Measurements from ENCODE around the gene GPR42.
"Not testable (repeated sequence)": the region's sequence is repeated elsewhere in the genome, so short reads cannot be mapped to it uniquely, and the experiment has no call there.

Gene GPR42

DNA sequence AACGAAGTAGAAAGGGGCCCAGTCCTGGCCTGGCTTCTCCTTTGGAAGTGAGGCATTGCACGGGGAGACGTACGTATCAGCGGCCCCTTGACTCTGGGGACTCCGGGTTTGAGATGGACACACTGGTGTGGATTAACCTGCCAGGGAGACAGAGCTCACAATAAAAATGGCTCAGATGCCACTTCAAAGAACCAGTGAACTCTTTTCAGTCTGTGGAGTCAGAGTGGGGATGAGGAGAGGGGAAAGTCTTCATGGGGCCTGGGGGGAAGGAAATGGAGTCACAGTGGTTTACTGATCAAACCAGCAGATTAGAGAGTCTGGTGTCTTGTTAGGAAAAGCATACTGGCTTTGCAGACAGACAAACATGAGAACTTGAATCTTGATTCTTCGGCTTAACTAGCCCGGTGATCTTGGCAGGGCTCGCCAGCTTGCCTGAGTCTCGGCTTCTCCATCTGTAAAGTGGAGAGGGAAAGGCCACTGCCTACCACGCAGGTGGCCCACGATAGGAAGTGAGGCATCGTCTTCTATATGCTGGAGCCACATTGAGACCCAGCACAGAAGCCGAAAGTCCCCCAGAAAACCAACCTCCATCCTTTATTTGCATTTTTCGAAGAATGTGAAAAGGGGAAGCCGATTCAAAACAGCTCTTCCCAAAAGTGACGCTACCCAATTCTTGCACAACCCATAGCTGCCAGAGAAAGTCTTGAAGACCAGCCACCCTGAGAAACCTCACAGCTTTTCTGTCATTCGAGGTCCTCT lies 23.5 kb upstream of the GPR42 start, which contains the start of gene FFAR1:
Gene FFAR1 (plus strand): TSS at position 732 of the 759 bp plus-strand sequence. CDS start 3,650 bp downstream, outside the sequence.
- DNase-seq: peak; percentile 50 to 58

GRCh38 chr19:35347930-35348298 lies 23.0 kb upstream of the GPR42 start:
- no peak for DNase-seq

- no peak for DNase-seq
Observed at GRCh38 chr19:35348911-35349611, 21.8 kb upstream of the GPR42 start.

- DNase-seq: no peak
Observed at GRCh38 chr19:35349614-35350521, 21.0 kb upstream of the GPR42 start.

GRCh38 chr19:35350591-35350990 lies 20.3 kb upstream of the GPR42 start:
- no peak for DNase-seq

DNA sequence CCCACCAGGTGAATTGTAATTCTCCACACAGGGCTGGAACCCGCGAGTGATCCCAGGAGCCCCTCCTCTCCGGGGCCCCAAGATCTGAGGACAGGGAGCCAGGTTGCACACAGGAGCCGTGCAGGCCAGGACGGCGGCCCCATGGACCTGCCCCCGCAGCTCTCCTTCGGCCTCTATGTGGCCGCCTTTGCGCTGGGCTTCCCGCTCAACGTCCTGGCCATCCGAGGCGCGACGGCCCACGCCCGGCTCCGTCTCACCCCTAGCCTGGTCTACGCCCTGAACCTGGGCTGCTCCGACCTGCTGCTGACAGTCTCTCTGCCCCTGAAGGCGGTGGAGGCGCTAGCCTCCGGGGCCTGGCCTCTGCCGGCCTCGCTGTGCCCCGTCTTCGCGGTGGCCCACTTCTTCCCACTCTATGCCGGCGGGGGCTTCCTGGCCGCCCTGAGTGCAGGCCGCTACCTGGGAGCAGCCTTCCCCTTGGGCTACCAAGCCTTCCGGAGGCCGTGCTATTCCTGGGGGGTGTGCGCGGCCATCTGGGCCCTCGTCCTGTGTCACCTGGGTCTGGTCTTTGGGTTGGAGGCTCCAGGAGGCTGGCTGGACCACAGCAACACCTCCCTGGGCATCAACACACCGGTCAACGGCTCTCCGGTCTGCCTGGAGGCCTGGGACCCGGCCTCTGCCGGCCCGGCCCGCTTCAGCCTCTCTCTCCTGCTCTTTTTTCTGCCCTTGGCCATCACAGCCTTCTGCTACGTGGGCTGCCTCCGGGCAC lies 19.3 kb upstream of the GPR42 start:
- no peak for DNase-seq

GRCh38 chr19:35352177-35352447 lies 18.8 kb upstream of the GPR42 start:
- DNase-seq: no peak

GRCh38 chr19:35352448-35353304 lies 18.2 kb upstream of the GPR42 start:
- DNase-seq: peak; percentile 73 to 76

DNA sequence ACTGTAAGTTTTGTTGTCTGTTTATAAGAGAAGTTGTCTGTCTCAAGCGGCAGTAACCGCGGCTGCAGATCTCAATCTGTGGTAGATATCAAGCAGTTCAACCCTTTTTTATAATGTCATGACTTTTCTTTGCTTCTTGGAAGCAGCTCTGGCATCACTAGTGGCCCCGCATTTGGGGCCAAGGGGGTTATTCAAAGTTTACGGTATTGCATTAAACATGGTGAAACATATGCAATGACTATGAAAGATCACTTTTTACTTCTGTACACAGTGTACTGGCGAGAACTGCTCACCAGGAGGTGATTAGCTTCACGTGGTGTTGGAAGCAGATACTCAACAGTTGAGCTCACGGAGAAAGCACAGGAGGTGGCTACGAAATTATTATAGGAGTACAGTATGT lies 17.2 kb upstream of the GPR42 start:
- DNase-seq: no peak

DNA sequence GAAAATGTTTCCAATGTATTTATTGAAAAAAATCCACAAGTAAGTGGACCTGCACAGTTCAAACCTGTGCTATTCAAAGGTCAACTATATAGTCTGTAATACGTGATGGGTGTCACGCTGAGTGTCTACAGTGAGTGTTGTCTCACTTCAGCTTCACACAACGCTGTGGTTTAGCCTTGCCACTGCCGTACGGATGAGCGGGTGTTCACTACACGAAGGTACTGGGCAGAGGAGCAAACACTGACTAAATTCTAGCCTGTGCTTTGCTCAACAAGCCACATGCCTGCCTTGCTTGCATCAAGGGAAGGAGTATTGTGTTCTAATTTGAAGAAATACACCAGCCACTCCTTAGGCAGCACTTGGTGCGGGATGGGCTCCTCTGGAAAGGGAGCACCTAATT lies 16.0 kb upstream of the GPR42 start:
- no peak for DNase-seq

DNA sequence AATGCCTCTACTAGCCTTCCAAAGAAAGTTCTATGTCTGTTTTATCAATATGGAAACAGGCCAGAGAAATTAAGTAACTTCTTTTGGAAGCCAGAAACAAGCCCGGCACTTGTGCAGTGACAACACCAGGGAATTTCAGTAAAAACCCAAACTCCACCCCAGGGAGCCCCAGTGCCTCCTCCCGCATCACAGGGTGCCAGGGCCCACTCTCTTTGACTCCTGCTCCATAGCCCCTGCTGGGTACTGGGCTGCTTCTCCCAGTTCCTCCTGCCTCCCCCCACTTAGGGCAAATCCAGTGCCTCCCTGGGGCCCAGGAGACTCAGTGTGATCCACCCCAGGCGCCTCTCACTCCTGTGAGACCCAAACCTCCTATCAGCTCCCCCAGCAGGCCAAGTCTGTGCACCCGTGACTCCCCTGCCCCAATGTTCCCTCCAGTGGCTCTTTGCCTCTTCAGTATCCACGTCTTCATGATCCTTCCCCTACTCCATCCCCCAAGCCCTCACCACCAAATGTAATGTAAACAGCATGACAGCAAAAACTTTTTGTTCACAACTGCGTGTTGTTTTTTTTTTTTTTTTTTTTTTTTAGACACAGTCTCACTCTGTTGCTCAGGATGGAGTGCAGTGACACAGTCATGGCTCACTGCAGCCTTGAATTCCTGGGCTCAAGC lies 14.9 kb upstream of the GPR42 start:
- no peak for DNase-seq

GRCh38 chr19:35357867-35358573 lies 12.8 kb upstream of the GPR42 start, which contains the start of gene FFAR3:
FFAR3 (plus strand) TSS chr19:35358460; CDS start chr19:35358891, 431 bp downstream.
- peak in 1 of 2 donors; percentile 26 for DNase-seq

- not testable (repeated sequence) for DNase-seq
Observed at GRCh38 chr19:35358834-35359233, 12.0 kb upstream of the GPR42 start.

GRCh38 chr19:35359395-35359794 lies 11.5 kb upstream of the GPR42 start:
- not testable (repeated sequence) for DNase-seq

DNA sequence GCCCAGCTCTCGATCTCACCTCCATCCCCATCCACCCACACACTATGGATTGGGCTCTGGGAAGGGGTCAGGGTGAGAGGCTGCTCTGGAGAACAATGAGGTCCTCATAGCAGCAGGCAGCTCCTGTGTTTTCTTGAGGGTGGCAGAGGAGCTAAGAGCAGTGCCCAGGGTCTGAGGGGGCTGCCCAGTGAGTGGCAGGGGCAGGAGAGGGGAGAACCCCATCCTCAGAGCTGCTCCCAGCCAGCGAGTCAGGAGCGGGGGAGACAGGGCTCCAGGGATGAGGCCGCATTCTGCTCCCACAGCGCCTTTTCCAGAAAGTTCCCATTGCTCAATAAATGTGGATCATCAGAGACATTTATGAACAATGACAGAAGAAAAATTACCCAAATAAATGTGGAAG lies 10.8 kb upstream of the GPR42 start:
- not testable (repeated sequence) for DNase-seq

DNA sequence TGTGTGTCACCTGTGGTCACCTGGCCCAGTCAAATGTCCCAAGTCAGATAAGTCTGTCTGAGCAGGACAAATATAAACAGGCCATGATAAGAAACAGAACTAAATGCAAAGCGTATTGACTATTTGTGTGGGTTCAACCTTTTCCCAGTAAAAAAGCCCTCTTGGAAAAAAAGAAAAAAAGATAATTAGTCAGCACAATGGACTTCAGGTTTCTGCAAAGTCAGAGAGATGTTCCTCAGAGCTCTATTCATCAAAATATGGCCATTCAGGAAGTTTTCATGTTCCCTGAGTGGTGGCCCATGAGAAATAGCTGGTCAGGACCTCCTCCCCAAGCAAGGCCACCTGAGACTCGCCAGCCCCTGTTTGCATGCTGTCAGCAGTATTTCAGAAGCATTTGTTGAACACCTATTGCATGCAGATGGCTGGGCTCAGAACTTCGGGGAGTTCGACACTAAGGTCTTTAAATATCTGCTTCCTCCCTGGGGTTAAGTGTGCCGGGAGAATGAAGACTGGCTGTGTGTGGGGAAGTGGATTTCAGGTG lies 9.9 kb upstream of the GPR42 start:
- DNase-seq: no peak

DNA sequence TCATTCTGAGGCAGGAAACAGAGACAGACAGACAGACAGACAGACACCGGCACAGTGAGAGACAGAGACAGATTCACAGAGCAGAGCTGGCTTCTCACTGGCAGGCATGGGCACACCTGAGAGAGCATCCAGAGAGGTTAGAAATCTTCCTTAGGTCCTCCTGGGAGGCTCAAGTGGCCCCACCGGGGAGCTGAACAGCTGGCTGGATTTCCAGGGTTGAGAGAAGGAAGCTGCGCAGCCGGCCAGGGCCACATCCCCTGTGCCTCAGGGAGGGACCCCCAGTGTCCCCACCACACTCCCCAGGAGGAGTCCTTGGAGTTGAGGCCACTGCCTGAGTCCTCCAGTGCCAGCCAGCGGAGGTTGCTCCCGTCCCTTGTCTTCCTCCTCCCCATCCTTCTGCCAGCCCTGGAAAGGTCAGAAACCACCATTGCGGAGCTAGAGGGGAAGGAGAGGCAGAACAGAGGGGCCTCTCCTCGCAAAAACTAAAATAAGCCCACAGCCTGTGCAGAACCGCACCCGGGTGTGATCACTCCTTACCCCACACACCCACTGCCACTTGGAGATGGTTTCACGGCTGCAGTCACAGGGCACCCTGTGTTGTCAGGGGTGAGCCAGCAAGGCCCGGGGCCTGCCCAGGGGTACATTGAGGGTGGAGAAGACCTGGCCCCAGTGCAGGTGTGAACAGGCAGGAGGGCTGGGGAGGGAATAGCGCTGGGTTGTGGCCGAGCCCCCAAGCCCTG lies 8.4 kb upstream of the GPR42 start:
- DNase-seq: peak in 1 of 2 donors; percentile 16

DNA sequence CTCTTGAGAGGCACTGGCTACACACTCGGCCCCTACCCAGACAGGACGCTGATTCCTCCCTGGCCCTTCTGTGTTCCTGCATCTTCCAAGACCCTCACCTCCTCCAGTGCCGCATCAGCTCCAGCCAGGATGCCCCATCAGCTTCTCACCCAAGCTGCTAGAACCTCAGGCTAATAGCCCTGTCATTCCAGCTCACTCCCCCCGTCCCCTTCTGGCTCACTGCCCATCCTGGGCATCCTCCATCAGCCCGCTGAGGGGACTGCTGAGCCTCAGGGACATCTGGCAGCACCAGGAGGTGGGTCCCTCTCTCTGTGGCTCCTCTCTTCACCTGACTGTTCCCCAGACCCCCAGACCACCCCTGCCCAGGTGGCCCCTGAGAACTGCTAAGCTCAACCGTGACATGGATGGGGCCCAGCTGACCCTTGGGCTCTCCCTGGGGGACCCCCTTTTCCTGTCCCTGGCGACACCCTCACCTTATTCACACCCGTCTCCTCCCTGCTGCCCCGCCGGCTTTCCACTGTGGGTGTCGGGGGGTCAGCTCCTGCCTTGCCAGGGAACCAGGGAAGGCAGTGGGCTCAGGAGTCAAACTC lies 7.8 kb upstream of the GPR42 start:
- peak in 1 of 2 donors; percentile 10 for DNase-seq
